HG02588 (cell line): ENCODE data around the gene TSPYL1.
"Not testable (repeated sequence)": the region's sequence is repeated elsewhere in the genome, so short reads cannot be mapped to it uniquely, and the experiment has no call there.

Experiments
- ATAC-seq: cut with Tn5 transposase; IDR thresholded peaks from one replicate; pipeline ENCODE4 v1.9.1; 2021; ENCODE audit warnings: mild to moderate bottlenecking, moderate library complexity; ENCODE audit not compliant: unreplicated experiment

The TSPYL1 gene

GRCh38 chr6:116298973-116299372, 19.2 kb upstream of the TSPYL1 start:
- no peak for ATAC-seq

- ATAC-seq, result no peak
Measured at GRCh38 chr6:116298273-116298672, 18.5 kb upstream of the TSPYL1 start.

- ATAC-seq, result no peak
Measured at GRCh38 chr6:116292553-116292952, 12.8 kb upstream of the TSPYL1 start.

- ATAC-seq, result no peak
Measured at GRCh38 chr6:116291701-116292396, 12.1 kb upstream of the TSPYL1 start.

- ATAC-seq, result no peak
Measured at GRCh38 chr6:116290799-116291198, 11.1 kb upstream of the TSPYL1 start.

- ATAC-seq, result no peak
Measured at GRCh38 chr6:116289876-116290275, 10.1 kb upstream of the TSPYL1 start.

GRCh38 chr6:116287689-116288282, 8.1 kb upstream of the TSPYL1 start:
- no peak for ATAC-seq

- ATAC-seq, result no peak
Measured at GRCh38 chr6:116286773-116287358, 7.1 kb upstream of the TSPYL1 start.

GRCh38 chr6:116284984-116285383, 5.3 kb upstream of the TSPYL1 start:
- not testable (repeated sequence) for ATAC-seq

GRCh38 chr6:116283191-116283590, 3.5 kb upstream of the TSPYL1 start:
- ATAC-seq, result no peak

GRCh38 chr6:116282698-116283097, 3.0 kb upstream of the TSPYL1 start:
- ATAC-seq, result no peak

GRCh38 chr6:116280933-116281316, 1.2 kb upstream of the TSPYL1 start:
- no peak for ATAC-seq

GRCh38 chr6:116280161-116280932, 617 bp upstream of the TSPYL1 start:
- no peak for ATAC-seq

- no peak for ATAC-seq
Measured at GRCh38 chr6:116278854-116279231, 887 bp downstream of the TSPYL1 start.

GRCh38 chr6:116278481-116278829, 1.3 kb downstream of the TSPYL1 start:
- ATAC-seq, result no peak

GRCh38 chr6:116277124-116277523, 2.6 kb downstream of the TSPYL1 start:
- no peak for ATAC-seq

- ATAC-seq, result no peak
Measured at GRCh38 chr6:116271149-116271708, 8.5 kb downstream of the TSPYL1 start.

- ATAC-seq, result peak; percentile 82
Measured at GRCh38 chr6:116268589-116269293, 11.0 kb downstream of the TSPYL1 start.

GRCh38 chr6:116267836-116268588, 11.7 kb downstream of the TSPYL1 start:
- no peak for ATAC-seq

GRCh38 chr6:116266803-116267202, 12.9 kb downstream of the TSPYL1 start:
- ATAC-seq, result no peak
